Body of pancreas (tissue), 4 donors: Measurements from ENCODE around the gene LMBRD2. TPM values are rescaled to one million over a fixed set of nuclear protein-coding genes. Genes with fewer than 3 reads are reported as not detected.

Experiments used
- ATAC-seq: fragments of 150-250 bp; one replicate; pipeline ENCODE4 v1.9.1; 2016
- DNase-seq, 4 donors: peaks; one replicate each; pipeline ENCODE4 v3.0.0-alpha.2; 2019
- H3K27ac ChIP-seq, 4 donors: fragments of 200-600 bp; sonication (generic); 1 replicate in 3 of 4; 2 replicates in 1 of 4; pipeline versions ENCODE4 v1.5.1 to v1.6.1; 2016 to 2019; ENCODE audit warnings: mild to moderate bottlenecking in 1 of 4, mixed read lengths in 1 of 4, moderate library complexity in 1 of 4
- H3K27me3 ChIP-seq, 2 donors: fragments of 200-600 bp; sonication (generic); one replicate each; pipeline ENCODE4 v1.6.0; 2016; ENCODE audit warnings: mild to moderate bottlenecking in 1 of 2
- H3K36me3 ChIP-seq, 2 donors: fragments of 200-600 bp; sonication (generic); replicated peaks in 1 of 2; 2 replicates each; pipeline ENCODE4 v1.5.1; 2016; ENCODE audit warnings: low read depth in 2 of 2; ENCODE audit not compliant: insufficient read depth in 1 of 2
- H3K4me1 ChIP-seq: fragments of 200-600 bp; sonication (generic); one replicate; pipeline ENCODE4 v1.6.0; 2016
- H3K4me3 ChIP-seq, 2 donors: fragments of 200-600 bp; sonication (generic); 1 replicate in 1 of 2; 2 replicates in 1 of 2; pipeline ENCODE4 v1.5.1; 2016 to 2019
- H3K9me3 ChIP-seq, 3 donors: fragments of 200-600 bp; sonication (generic); 1 replicate in 2 of 3; 2 replicates in 1 of 3; pipeline ENCODE4 v1.5.1; 2016
- CTCF ChIP-seq, 7 experiments: fragments of 450-650 bp in 4 of 7; fragments of 200-600 bp in 3 of 7; sonication (generic) in 3 of 7; IDR thresholded peaks; one replicate each; pipeline ENCODE4 v1.5.1; 2016 to 2019; ENCODE audit warnings: antibody characterized with exemption in 7 of 7
- POLR2A ChIP-seq, 3 donors: fragments of 450-650 bp; IDR thresholded peaks; one replicate each; pipeline ENCODE4 v1.6.1; 2016; ENCODE audit warnings: antibody characterized with exemption in 3 of 3, mild to moderate bottlenecking in 2 of 3
- WGBS, 2 donors: methylation state at CpG; one replicate each; pipeline ENCODE4 v1.1.5; 2017; 5-methylcytosine and 5-hydroxymethylcytosine counted together
- intact Hi-C: fragments of 100-400 bp; cut with DNase I; formaldehyde crosslinking; loops from one replicate; pipeline ENCODE4 v1.15.1; 2023
- total RNA-seq, 2 donors: library from RNA; depleted of rRNA; stranded (reverse); fragments of >200 nt; gene quantifications; one replicate each; pipeline ENCODE4 v1.1.0, GENCODE V29; 2016

The LMBRD2 gene
- total RNA-seq, 2 donors from 2014 or later = 5.6 to 8.6 TPM

GRCh38 chr5:36178524-36178890 is 26.8 kb upstream of the LMBRD2 start:
- peaks cover 0 to 2% of the 10 kb centered on the region in 2 donors for H3K36me3 ChIP-seq

GRCh38 chr5:36177715-36178523 is 26.2 kb upstream of the LMBRD2 start:
- no peak overlapping the region for H3K4me3 ChIP-seq
- TF ChIP-seq CTCF (IDR thresholded peaks at IDR 0.05) = peak in 6 of 7 experiments; percentile 47 to 68 (median 62)
- no peak for TF ChIP-seq POLR2A (IDR thresholded peaks at IDR 0.05)
- ATAC-seq (peak; percentile 79), DNase-seq (peak in 3 of 4 donors; percentile 21 to 30 (median 25))
- WGBS, 2 donors = 45 to 50% methylated on average over 2 of the region's 2 CpGs
- no peaks in the 10 kb centered on the region for H3K4me1 ChIP-seq
- H3K27me3 ChIP-seq = no peaks in the 10 kb centered on the region
- intact Hi-C loops = no loop called here
- H3K9me3 ChIP-seq = no peaks in the 10 kb centered on the region
- H3K27ac ChIP-seq = no peak overlapping the region
- H3K36me3 ChIP-seq = peaks cover 0 to 2% of the 10 kb centered on the region in 2 donors

More at GRCh38 chr5:36178524-36178890, 26.8 kb upstream of the LMBRD2 start:
- no peak for DNase-seq
- Histone ChIP-seq H3K27me3 (no peaks in the 10 kb centered on the region), H3K4me3 (no peak overlapping the region), H3K4me1 (no peaks in the 10 kb centered on the region), H3K9me3 (no peaks in the 10 kb centered on the region), H3K27ac (no peak overlapping the region)
- 89 to 92% methylated on average over 3 of the region's 3 CpGs for WGBS, 2 donors
- intact Hi-C loops = no loop called here
- TF ChIP-seq POLR2A (IDR thresholded peaks at IDR 0.05) (no peak), CTCF (IDR thresholded peaks at IDR 0.05) (no peak)
- no peak for ATAC-seq

- no peak for ATAC-seq
- whole genome bisulfite sequencing, 2 donors = 53 to 69% methylated on average over 2 of the region's 2 CpGs
- TF ChIP-seq CTCF (IDR thresholded peaks at IDR 0.05) = no peak
- DNase-seq = no peak
- no peak overlapping the region for H3K4me3 ChIP-seq
- H3K9me3 ChIP-seq = no peaks in the 10 kb centered on the region
- peaks cover 0 to 2% of the 10 kb centered on the region in 2 donors for H3K36me3 ChIP-seq
- no peaks in the 10 kb centered on the region for H3K4me1 ChIP-seq
- no peaks in the 10 kb centered on the region for H3K27me3 ChIP-seq
- H3K27ac ChIP-seq = no peak overlapping the region
- intact Hi-C loops = no loop called here
Observed at GRCh38 chr5:36177154-36177553, 25.5 kb upstream of the LMBRD2 start.

- H3K36me3 ChIP-seq = peaks cover 0 to 5% of the 10 kb centered on the region in 2 donors
- WGBS, 2 donors = 88 to 89% methylated on average over 5 of the region's 5 CpGs
- H3K27ac ChIP-seq = no peak overlapping the region
- H3K4me1 ChIP-seq = no peaks in the 10 kb centered on the region
- H3K9me3 ChIP-seq = no peaks in the 10 kb centered on the region
- H3K27me3 ChIP-seq = no peaks in the 10 kb centered on the region
- no peak for ATAC-seq
- no peak for DNase-seq
- no peak overlapping the region for H3K4me3 ChIP-seq
- TF ChIP-seq POLR2A (IDR thresholded peaks at IDR 0.05) (no peak), CTCF (IDR thresholded peaks at IDR 0.05) (no peak)
- intact Hi-C loops = no loop called here
Observed at GRCh38 chr5:36175043-36175442, 23.4 kb upstream of the LMBRD2 start.

GRCh38 chr5:36174119-36174518 is 22.4 kb upstream of the LMBRD2 start:
- Histone ChIP-seq H3K4me1 (no peaks in the 10 kb centered on the region), H3K4me3 (no peak overlapping the region), H3K27ac (no peak overlapping the region), H3K9me3 (no peaks in the 10 kb centered on the region), H3K27me3 (no peaks in the 10 kb centered on the region), H3K36me3 (peaks cover 0 to 5% of the 10 kb centered on the region in 2 donors)
- 81 to 84% methylated on average over 3 of the region's 3 CpGs for WGBS, 2 donors
- no peak for TF ChIP-seq POLR2A (IDR thresholded peaks at IDR 0.05)
- no peak for TF ChIP-seq CTCF (IDR thresholded peaks at IDR 0.05)
- ATAC-seq (no peak), DNase-seq (no peak)
- intact Hi-C loops = no loop called here
